ENCODE measurements around the gene LY9.
"Not testable (repeated sequence)": the region's sequence is repeated elsewhere in the genome, so short reads cannot be mapped to it uniquely, and the experiment has no call there.

The LY9 gene

DNA sequence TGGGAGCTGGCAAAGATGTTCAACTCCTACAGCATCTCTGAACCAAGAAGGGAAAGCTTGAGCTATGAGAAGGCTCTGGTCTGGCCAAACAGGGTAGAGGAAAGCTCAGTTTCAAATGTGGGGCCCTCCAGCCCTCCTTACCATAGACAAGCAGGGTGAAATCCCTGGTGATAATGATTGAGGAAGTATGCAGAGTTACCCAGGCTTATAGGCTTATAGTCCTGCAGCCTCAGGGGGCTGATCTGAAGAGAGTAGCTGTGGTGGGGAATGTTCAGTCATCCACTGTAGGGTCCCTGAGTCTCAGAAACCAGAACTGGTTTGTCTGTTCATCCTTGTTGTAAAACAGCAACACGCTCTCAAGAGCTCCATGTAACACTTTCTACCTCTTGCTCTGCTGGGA is 19.8 kb upstream of the LY9 start:
- DNase-seq: no peak

DNA sequence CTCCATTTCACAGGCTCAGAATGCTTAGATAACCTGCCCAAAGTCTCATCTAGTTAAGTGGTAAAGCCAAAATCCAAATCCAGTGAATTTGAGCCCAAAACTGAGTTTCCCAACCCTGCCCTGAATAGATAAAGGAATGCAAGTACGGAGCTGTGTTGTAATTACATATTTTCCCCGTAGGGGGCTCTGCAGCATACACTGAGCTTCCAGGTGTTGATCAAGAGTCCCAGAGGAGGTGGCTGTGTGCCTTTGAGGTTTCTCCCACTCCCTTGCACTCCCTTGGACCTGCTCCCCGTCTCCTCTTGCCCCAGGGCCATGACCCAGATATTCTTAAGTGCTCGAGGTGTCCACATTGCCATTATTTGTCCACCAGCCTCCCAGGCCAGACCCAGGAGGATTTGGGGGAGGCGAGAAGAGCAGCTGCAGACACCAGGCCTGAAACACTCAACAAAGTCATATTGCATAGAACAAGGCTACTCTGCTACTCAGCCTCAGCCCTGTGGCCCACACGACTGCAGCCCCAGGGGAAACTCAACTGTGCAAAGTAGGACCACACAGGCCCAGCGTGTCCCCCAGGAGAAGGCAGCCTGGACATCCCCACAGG is 18.4 kb upstream of the LY9 start:
- DNase-seq: no peak

DNA sequence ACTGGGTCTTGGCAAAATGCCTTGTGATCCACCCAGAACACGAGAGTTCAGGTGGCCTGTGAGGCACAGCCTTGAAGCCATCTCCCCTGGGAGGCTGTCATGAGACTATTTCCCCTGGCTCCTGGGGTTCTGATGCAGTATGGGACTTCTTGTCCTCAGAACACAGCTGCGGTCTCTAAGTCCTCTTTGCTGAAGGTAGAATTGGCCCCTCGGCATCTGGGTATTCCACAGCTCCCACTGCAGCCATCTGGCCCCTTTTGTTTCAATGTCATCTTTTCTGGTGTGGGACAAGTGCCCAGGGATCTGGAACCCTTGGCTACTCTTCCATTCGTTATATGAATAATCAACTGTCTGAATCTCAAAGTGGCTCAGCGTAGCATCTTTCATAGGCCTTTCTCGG is 17.0 kb upstream of the LY9 start:
- no peak for DNase-seq

DNA sequence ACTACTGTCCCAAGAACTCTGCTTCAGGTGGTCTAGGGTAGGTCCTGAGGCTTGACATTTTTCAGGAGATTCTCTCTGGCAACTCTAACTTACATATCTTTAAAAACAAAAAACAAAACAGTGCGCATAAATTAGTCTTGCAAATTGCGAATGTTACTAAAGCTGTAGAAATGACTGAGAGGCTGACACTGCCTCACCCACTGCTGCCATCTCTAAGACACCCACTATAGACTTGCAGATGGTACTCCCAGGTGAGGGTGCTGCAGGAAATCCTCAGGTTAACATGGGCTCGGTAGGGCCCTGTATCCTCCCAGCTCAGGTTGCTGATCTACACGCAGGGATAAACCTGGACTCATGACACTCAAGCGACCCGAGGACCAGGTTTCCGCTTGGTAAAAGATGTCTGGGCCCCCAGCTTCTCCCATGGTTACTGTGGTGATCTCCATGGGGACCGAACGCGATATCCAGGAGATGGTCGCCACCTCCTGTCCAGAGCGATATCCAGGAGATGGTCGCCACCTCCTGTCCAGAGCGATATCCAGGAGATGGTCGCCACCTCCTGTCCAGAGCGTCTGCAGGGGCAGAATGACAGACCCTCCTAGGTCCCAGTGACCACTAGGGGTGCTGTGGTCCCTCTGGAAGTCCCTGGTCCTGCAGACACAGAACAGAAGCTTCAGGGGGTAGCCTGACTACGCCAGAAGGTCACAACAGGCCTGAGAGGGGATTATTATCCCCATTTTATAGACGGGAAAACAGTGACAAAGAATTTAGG is 16.2 kb upstream of the LY9 start:
- no peak for DNase-seq

DNA sequence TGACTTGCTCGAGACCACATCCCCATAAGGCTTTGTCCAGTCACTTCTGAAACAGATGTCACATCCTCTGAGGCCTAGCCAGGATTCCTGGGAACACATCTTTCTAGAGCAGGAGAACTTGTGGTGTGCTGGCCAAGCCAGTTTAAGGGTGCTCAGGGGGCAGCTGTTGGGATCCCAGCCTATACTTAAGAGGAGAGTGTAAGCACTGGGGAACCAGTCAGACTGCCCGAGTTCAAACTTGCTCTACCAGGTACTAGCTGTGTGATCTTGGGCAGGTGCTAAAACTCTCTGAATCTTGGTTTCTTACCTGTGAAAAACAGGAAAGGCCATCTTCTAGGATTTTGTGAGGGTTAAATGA is 15.6 kb upstream of the LY9 start:
- no peak for DNase-seq

DNA sequence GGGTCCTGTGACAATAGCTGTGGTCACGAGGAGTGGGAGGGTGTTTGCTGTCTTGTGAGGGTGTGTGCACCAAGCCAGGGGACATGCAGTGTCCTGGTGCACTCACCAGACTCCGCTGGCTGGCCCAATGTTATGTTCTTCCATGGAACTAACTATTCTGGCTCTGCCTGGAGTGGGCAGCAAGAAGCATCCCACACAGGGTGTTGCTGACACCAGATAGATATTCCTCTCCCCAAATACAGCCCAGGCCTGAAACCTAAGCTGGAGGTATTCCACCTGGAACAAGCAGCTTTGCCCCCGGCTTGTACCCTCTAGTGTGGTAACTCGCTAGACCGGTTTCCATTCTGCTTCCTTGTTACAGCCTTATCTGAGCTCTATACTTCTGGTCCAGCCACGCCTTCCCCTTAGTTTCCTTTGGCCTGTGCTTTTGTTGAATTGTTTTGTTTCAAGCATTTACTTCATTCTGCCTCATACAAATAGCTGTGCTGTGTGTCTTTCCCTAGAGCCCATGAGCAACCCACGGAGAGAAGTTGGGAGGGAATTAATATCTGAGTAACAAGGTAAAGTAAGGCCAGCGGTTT is 14.7 kb upstream of the LY9 start:
- DNase-seq: no peak

DNA sequence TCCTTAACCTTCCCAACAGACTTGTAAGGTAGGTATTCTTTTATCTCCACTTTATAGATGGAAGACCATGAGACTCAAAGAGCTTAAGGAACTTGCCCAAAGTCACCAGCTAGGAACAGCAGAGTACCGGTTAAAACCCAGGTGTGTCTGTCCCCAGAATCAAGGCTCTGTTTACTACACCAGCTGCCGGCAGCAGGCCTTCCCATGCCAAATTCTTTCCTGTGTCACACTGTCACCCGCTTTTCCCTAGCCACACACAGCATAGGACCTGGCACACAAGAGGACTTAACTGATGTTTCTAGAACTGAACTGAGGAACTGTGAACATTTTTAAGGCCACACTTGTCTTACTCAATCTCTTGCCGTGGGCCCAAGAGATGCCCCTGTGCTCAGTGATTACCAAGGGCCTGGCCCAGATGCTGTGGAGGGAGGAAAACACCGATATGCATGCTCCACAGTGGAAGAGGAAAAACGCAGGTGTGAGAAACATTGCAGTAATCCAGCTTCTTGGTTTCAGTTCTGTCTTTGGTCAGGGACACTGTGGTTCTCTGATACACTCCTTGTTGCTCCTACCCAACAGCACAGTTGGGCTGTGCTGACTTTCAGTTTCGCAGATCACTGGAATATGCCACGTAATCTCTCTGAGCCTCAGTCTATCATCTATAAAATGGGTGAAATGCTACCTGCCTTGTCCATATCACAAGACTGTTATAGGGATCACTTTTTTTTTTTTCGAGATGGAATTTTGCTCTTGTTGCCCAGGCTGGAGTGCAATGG is 13.9 kb upstream of the LY9 start:
- DNase-seq: no peak

DNA sequence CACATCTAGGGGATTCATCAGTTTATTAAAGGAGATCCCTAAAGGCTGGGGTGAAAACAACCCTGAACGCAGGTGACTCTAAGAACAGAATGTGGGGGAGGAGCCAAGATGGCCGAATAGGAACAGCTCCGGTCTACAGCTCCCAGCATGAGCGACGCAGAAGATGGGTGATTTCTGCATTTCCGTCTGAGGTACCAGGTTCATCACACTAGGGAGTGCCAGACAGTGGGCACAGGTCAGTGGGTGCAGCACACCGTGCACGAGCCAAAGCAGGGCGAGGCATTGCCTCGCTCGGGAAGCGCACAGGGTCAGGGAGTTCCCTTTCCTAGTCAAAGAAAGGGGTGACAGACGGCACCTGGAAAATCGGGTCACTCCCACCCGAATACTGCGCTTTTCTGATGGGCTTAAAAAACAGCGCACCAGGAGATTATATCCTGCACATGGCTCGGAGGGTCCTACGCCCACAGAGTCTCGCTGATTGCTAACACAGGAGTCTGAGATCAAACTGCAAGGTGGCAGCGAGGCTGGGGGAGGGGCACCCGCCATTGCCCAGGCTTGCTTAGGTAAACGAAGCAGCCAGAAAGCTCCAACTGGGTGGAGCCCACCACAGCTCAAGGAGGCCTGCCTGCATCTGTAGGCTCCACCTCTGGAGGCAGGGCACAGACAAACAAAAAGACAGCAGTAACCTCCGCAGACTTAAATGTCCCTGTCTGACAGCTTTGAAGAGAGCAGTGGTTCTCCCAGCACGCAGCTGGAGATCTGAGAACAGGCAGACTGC is 12.8 kb upstream of the LY9 start:
- DNase-seq: not testable (repeated sequence)

DNA sequence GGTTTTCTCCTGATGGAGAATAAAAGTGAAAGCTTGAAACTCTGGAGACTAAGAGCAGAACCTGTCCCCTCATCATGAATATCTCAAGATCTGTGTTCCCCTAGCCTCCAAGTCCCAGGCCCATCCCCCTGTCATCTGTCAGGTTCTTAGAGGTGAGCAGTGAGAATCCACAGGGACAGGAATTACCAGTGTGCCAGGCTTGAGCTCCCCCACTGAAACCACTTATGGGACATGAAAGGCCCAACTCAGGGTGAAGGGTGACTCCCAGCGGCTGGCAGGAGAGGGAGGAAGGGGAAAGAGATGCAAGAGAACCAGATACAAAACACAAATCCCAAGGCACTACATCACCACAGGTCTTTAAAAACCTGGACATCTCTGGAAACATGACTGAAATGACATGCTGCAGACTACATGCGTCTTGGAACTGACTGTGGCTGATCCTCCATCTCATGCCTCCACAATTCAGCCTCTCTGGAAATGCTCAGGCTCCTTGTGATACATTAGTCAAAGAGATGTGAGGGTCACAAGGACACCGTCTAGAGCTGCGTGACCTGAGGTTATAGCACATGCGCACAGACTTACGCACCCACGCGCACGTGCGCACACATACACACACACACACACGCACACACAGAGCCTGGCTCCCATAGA is 6.8 kb upstream of the LY9 start:
- DNase-seq: no peak

DNA sequence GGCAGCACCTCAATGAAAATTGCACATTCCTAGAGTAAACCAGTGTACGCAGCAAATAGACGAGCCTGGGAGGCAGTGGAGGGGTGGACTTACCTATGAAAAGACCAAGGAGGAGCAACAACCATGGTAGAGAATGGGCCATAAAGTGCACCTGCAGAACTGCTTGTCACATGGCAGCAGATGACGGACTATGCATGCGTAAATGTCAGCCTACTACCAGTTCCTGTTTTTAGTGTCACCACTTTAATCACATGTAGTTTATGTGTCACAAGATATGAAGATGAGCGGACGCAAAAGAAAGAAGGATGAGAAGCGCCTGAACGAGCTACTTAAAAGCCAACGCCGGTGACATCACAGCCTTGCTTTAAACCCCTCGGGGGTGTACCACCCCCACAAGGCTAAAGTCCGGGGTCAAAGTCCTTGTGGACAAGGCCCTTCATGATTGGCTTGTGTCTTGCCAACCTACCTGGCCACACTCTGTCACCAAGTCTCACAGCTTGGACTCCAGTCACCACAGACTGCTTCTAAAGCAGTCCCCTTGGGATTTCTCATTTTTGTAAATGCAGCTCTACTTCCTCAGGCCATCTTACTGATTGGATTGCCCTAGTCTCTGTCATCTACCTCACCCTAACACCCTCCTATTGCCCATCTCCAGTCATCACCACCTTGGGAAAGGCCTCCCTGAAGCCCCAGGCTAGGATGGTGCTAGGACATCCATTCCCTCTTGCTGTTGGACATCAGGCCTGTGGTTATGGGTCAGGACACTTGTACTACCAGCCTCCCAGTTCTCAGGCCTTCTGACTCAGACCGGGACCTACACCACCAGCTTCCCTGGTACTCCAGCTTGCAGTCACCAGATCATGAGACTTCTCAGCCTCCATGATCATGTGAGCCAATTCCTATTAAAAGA is 6.0 kb upstream of the LY9 start:
- DNase-seq: no peak

DNA sequence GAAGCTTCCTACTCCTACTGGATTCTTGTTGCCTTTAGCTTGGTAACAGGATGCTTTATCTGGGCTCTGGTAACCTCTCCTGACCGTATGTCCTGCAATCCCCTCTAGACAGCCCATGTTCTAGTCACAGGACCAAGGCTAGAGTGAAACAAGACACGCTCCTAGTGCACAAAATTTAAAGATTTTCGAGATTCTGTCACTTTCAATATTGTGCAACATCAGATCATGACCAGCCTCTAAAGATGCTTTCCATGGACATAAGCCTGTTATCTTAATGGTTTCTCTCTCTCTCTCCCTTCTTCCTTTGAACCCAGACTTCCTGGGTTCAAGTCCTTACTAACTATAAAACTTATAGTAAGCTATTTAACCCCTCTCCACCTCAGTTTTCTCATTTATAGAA is 1.6 kb upstream of the LY9 start:
- DNase-seq: no peak

DNA sequence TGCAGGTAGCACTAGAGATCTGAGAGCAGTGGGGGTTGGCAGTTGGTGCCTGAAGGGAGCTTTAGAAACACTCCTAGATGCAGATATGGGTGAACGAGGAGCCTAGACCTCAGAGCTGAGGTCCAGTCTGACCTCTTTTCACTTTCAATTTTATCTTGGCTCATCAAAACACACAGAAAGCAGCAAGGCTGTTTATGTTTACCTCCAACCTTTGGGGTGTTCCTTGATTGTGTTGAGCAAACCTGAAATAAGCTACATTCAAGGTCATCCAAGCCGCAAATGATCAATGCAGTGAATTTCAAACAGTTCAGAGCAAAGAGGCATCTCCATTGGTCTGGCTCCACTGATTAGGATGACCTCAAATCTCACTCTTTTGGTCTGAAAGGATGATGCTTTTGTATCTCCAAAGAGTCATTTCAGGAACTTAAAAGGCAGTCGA is 1.3 kb downstream of the LY9 start:
- DNase-seq: no peak

DNA sequence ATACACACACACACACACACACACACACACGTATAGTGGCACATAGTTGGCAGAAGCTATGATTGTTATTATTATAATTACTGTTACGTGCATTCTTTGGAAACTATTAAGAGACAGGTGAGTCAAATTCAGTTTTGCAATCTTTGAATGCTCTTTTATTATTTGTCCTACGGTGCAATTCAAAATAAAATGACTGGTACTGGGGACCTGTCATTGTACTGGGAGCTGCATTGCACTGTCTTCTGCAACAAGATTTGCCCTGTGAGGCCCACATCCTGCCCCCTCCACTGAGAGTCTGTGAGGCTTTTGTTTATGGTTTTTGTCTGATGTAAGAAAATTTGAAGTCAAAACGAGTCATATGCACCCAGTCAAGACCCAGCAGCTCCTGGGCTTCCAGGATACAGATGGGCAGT is 1.9 kb downstream of the LY9 start:
- no peak for DNase-seq

DNA sequence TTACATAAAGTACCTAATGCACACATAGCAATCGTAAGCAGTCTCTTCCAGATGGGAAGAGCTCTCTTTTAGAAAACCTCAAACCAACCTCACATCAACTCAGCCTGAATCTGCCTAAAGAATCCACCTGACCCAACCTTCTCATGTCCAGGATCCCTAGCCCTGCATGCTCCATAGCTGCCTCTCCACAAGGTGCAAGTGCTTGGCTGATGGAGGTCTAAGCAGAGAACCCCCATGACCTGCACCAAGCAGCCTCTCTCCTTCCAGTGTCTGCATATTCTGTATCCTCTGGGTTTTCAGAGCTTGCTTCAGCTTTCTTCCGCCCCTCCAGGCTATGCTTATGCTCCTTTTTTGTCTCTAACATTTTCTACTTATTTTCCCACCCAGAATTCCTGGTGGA is 2.5 kb downstream of the LY9 start:
- DNase-seq: no peak

DNA sequence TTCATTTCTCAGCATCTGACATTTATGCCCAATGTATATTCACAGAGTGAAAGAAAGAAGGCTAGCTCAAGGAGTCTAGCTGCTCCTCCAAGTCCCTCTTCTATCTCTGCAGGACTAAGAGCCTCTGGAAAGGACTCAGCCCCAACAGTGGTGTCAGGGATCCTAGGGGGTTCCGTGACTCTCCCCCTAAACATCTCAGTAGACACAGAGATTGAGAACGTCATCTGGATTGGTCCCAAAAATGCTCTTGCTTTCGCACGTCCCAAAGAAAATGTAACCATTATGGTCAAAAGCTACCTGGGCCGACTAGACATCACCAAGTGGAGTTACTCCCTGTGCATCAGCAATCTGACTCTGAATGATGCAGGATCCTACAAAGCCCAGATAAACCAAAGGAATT is 3.7 kb downstream of the LY9 start:
- no peak for DNase-seq

DNA sequence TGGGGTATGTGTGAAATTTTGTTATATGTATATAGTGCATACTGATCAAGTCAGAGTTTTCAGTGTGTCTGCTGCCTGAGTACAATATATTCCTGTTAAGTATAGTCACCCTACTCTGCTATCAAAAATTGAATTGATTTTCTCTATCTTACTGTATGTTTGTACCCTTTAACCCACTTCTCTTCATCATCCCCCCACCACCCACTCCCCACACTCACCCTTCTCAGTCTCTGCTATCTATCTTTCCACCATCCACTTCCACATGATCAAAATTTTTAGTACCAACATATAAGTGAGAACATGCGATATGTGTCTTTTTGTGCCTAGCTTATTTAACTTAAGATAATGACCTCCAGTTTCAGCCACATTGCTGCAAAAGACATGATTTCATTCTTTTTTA is 4.2 kb downstream of the LY9 start:
- no peak for DNase-seq

DNA sequence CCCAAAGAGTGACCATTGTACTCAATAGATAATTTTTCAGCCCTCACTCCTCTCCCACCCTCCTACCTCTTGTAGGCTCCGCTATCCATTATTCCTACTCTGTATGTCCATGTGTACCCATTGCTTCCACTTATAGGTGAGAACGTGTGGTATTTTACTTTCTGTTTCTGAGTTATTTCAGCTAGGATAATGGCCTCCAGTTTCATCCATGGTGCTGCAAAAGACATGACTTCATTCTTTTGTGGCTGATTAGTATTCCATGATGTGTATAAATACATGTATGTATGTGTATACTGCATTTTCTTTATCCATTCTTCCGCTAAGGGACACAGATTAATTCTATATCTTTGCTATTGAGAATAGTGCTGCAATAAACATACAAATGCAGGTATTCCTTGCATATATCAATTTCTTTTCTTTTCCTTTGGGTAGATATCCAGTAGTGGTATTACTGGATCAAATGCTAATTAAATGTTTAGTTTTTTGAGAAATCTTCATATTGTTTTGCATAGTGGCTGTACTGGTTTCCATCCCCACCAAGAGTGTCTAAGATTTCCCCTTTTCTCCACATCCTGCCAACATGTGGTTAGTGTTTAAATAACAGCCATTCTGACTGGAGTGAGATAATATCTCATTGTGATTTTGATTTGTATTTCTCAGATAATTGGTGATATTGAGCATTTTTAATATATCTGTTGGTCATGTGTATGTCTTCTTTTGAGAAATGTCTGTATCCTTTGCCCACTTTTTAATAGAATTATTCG is 4.9 kb downstream of the LY9 start:
- no peak for DNase-seq

DNA sequence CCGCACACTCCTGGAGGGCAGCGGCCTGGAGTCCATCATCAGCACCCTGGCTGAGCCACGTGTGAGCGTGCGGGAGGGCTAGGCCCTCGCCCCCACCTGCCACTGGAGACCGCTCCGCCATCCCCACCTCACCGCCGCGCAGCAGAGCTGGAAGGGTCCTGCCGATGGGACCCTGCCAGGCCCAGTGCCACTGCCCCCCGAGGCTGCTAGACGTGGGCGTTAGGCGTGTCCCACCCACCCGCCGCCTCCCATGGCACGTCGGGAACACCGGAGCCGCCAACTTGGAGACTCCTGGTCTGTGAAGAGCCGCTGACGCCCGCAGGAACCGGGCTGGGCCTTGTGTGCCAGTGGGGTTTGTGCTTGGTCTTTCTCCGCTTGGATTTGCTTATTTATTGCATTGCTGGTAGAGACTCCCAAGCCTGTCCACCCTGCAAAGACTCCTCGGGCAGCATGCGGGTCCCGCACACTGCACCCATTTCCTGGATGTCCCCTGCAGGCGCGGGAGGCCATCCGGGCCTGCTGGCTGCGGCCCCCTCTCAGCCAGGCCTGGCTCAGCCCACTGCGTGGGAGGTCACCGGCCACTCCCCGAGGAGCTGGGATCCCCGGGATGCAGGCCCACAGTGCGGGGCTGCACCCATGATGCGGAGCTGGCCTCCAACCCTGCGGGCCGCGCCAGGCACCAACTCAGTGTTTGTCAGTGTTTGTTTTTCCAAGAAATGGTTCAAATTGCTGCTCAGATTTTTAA is 6.0 kb downstream of the LY9 start:
- DNase-seq: no peak

DNA sequence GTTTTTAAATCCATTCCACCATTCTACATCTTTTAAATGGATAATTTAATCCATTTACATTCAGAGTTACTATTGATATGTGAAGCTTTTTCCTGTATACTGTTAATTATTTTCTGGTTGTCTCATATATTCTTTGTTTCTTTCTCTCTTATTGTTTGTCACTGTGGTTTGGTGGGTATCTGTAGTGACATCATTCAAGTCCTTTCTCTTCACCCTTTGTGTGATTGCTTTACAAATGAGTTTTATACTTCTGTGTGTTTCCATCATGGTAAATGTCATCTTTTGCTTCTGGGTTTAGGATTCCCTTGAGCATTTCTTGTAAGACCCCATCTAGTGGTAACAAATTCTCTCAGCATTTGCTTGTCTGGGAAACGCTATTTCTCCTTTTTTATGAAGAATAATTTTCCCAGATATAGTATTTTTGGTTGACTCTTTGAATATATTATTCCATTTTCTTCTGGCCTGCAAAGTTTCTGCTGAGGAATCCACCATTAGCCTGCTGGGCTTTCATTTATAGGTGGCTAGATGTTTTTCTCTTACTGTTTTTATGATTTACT is 10.2 kb downstream of the LY9 start:
- DNase-seq: no peak

DNA sequence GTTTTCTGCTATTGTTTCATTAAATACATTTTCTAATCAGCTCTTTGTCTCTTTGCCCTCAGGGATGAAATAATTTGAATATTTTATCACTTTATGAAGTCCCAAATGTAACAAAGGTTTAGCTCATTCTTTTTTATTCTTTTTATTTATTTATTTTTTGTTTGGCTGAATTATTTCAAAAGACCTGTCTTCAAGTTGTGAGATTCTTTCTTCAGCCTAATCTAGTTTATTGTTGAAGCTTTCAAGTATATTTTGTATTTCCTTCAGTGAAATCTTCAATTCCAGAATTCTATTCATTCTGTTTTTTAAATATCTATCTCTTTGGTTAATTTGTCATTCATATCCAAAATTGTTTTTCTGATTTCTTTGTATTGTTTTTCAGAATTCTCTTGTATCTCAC is 10.8 kb downstream of the LY9 start:
- DNase-seq: no peak
